ENCODE results near the gene TAF11L13.
"Not testable (repeated sequence)": the region's sequence is repeated elsewhere in the genome, so short reads cannot be mapped to it uniquely, and the experiment has no call there.

Gene TAF11L13

GRCh38 chr5:17631788-17632187 lies at the start of gene TAF11L13:
TAF11L13 (plus strand) TSS chr5:17632088.
- H3K4me3 ChIP-seq (ENCODE audit: low read depth, low read length); H3K9ac ChIP-seq: not testable (repeated sequence)

DNA sequence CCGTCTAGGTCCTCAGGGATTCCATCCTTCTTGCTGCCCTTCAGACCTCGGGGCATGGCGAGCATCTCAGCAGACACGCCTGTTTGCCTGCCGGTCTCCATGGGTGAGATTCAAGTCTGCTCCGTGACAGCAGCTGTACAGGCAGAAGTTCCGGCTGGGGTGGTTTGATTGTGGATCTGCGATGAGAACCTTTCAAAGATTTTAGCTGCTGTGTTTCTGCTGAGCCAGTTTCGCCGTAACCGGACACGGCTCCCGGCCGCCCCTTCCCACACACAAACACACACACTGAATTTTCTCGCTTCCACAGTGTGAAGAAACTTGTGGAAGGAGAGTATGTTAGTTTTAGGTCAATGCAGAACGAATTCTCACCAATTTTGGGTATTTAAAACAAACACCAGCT lies 46.2 kb upstream of the TAF11L13 start, which contains the start of gene TAF11L7:
Gene TAF11L7 (minus strand): TSS at position 101 of the 400 bp plus-strand sequence.
- H3K27me3 ChIP-seq (ENCODE audit: control insufficient read depth, insufficient read depth, low read length); H3K36me3 ChIP-seq (ENCODE audit: control insufficient read depth, insufficient read depth, low read length); H3K79me2 ChIP-seq; H3K9me3 ChIP-seq (ENCODE audit: control insufficient read depth, low read length); H3K4me3 ChIP-seq (ENCODE audit: low read depth, low read length); H2AFZ ChIP-seq; H3K4me2 ChIP-seq (ENCODE audit: low read length); H3K27ac ChIP-seq; H3K4me1 ChIP-seq; H3K9ac ChIP-seq: not testable (repeated sequence)

More at GRCh38 chr5:17631788-17632187, at the start of gene TAF11L13:
- H3K27ac ChIP-seq; H3K4me1 ChIP-seq; H3K79me2 ChIP-seq; H3K9me3 ChIP-seq (ENCODE audit: control insufficient read depth, low read length); H3K36me3 ChIP-seq (ENCODE audit: control insufficient read depth, insufficient read depth, low read length); H2AFZ ChIP-seq; H3K27me3 ChIP-seq (ENCODE audit: control insufficient read depth, insufficient read depth, low read length); H3K4me2 ChIP-seq (ENCODE audit: low read length): not testable (repeated sequence)

- H3K27me3 ChIP-seq (ENCODE audit: control insufficient read depth, insufficient read depth, low read length); H3K9ac ChIP-seq; H3K9me3 ChIP-seq (ENCODE audit: control insufficient read depth, low read length); H3K36me3 ChIP-seq (ENCODE audit: control insufficient read depth, insufficient read depth, low read length); H3K4me3 ChIP-seq (ENCODE audit: low read depth, low read length); H3K4me2 ChIP-seq (ENCODE audit: low read length); H3K79me2 ChIP-seq; H3K4me1 ChIP-seq; H2AFZ ChIP-seq; H3K27ac ChIP-seq: not testable (repeated sequence)
Observed at GRCh38 chr5:17590860-17591259, 41.0 kb upstream of the TAF11L13 start, which contains the start of gene TAF11L8. TAF11L8 (minus strand) TSS chr5:17590960.

DNA sequence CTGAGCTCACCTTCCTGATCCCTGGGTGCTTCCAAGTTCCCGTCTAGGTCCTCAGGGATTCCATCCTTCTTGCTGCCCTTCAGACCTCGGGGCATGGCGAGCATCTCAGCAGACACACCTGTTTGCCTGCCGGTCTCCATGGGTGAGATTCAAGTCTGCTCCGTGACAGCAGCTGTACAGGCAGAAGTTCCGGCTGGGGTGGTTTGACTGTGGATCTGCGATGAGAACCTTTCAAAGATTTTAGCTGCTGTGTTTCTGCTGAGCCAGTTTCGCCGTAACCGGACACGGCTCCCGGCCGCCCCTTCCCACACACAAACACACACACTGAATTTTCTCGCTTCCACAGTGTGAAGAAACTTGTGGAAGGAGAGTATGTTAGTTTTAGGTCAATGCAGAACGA lies 37.6 kb upstream of the TAF11L13 start, which contains the start of gene TAF11L9:
Gene TAF11L9 (minus strand): TSS at position 140 of the 400 bp plus-strand sequence.
- H3K79me2 ChIP-seq, H3K27ac ChIP-seq: not testable (repeated sequence)

DNA sequence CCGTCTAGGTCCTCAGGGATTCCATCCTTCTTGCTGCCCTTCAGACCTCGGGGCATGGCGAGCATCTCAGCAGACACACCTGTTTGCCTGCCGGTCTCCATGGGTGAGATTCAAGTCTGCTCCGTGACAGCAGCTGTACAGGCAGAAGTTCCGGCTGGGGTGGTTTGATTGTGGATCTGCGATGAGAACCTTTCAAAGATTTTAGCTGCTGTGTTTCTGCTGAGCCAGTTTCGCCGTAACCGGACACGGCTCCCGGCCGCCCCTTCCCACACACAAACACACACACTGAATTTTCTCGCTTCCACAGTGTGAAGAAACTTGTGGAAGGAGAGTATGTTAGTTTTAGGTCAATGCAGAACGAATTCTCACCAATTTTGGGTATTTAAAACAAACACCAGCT lies 34.2 kb upstream of the TAF11L13 start, which contains the start of gene TAF11L10:
Gene TAF11L10 (minus strand): TSS at position 101 of the 400 bp plus-strand sequence.
- H3K9me3 ChIP-seq (ENCODE audit: control insufficient read depth, low read length); H3K36me3 ChIP-seq (ENCODE audit: control insufficient read depth, insufficient read depth, low read length); H3K79me2 ChIP-seq; H3K4me3 ChIP-seq (ENCODE audit: low read depth, low read length); H3K27ac ChIP-seq; H3K4me2 ChIP-seq (ENCODE audit: low read length); H3K9ac ChIP-seq; H3K27me3 ChIP-seq (ENCODE audit: control insufficient read depth, insufficient read depth, low read length); H2AFZ ChIP-seq; H3K4me1 ChIP-seq: not testable (repeated sequence)

More for the DNA sequence above, 37.6 kb upstream of the TAF11L13 start, which contains the start of gene TAF11L9:
- H3K4me1 ChIP-seq; H3K27me3 ChIP-seq (ENCODE audit: control insufficient read depth, insufficient read depth, low read length); H3K9me3 ChIP-seq (ENCODE audit: control insufficient read depth, low read length); H3K9ac ChIP-seq; H3K36me3 ChIP-seq (ENCODE audit: control insufficient read depth, insufficient read depth, low read length); H3K4me2 ChIP-seq (ENCODE audit: low read length); H2AFZ ChIP-seq; H3K4me3 ChIP-seq (ENCODE audit: low read depth, low read length): not testable (repeated sequence)

DNA sequence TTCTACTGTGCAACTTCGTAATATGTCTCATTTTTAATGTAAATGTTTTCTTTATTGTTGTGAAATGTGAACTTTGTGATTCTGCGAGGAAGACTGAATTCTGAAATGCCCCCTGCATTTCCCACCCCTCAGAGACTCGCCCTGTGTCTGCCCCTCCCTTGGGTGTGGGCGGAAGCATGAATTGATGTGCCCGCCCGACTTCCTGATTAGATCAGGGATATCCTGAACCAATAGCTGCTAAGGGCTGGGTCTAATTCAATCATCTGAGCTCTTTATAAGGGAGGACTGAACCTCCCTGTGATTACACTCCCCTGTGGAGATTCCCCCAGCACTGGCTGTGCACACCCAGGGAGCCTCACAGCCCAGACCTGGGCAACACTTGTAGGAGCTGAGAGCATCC lies 28.0 kb upstream of the TAF11L13 start, which contains the start of gene TAF11L11:
Gene TAF11L11 (plus strand): TSS at position 304 of the 400 bp plus-strand sequence.
- not testable (repeated sequence) for H3K4me2 ChIP-seq (ENCODE audit: low read length); H3K4me3 ChIP-seq (ENCODE audit: low read depth, low read length); H3K36me3 ChIP-seq (ENCODE audit: control insufficient read depth, insufficient read depth, low read length); H3K9ac ChIP-seq; H3K4me1 ChIP-seq; H2AFZ ChIP-seq; H3K27me3 ChIP-seq (ENCODE audit: control insufficient read depth, insufficient read depth, low read length); H3K27ac ChIP-seq; H3K79me2 ChIP-seq; H3K9me3 ChIP-seq (ENCODE audit: control insufficient read depth, low read length)

GRCh38 chr5:17604951-17605350 lies 26.9 kb upstream of the TAF11L13 start:
- Histone ChIP-seq H3K79me2 (no peaks in the 10 kb centered on the region), H3K36me3 (ENCODE audit: control insufficient read depth, insufficient read depth, low read length) (no peaks in the 10 kb centered on the region), H3K4me3 (ENCODE audit: low read depth, low read length) (no peak overlapping the region), H3K9me3 (ENCODE audit: control insufficient read depth, low read length) (no peaks in the 10 kb centered on the region), H2AFZ (no peak overlapping the region), H3K4me1 (no peaks in the 10 kb centered on the region), H3K4me2 (ENCODE audit: low read length) (no peak overlapping the region), H3K27ac (no peak overlapping the region), H3K9ac (no peak overlapping the region), H3K27me3 (ENCODE audit: control insufficient read depth, insufficient read depth, low read length) (no peaks in the 10 kb centered on the region)
- TF ChIP-seq, protein P1, sequence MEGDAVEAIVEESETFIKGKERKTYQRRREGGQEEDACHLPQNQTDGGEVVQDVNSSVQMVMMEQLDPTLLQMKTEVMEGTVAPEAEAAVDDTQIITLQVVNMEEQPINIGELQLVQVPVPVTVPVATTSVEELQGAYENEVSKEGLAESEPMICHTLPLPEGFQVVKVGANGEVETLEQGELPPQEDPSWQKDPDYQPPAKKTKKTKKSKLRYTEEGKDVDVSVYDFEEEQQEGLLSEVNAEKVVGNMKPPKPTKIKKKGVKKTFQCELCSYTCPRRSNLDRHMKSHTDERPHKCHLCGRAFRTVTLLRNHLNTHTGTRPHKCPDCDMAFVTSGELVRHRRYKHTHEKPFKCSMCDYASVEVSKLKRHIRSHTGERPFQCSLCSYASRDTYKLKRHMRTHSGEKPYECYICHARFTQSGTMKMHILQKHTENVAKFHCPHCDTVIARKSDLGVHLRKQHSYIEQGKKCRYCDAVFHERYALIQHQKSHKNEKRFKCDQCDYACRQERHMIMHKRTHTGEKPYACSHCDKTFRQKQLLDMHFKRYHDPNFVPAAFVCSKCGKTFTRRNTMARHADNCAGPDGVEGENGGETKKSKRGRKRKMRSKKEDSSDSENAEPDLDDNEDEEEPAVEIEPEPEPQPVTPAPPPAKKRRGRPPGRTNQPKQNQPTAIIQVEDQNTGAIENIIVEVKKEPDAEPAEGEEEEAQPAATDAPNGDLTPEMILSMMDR (IDR thresholded peaks at IDR 0.05), result no peak

DNA sequence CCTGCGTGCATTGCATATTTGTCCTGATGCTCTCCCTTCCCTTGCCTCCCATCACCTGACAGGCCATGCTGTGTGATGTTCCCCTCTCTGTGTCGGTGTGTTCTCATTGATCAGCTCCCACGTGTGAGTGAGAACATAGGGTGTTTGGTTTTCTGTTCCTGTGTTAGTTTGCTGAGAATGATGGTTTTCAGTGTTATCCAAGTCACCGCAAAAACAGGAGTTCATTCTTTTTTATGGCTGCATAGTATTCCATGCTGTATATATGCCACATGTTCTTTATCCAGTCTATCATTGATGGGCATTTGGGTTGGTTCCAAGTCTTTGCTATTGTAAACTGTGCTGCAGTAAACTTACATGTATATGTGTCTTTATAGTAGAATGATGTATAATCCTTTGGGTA lies 24.4 kb upstream of the TAF11L13 start:
- H3K4me1 ChIP-seq; H3K9ac ChIP-seq; H3K27ac ChIP-seq; H3K27me3 ChIP-seq (ENCODE audit: control insufficient read depth, insufficient read depth, low read length); H3K36me3 ChIP-seq (ENCODE audit: control insufficient read depth, insufficient read depth, low read length); H2AFZ ChIP-seq; H3K4me2 ChIP-seq (ENCODE audit: low read length); H3K79me2 ChIP-seq; H3K4me3 ChIP-seq (ENCODE audit: low read depth, low read length); H3K9me3 ChIP-seq (ENCODE audit: control insufficient read depth, low read length): not testable (repeated sequence)

- H3K4me3 ChIP-seq (ENCODE audit: low read depth, low read length); H3K36me3 ChIP-seq (ENCODE audit: control insufficient read depth, insufficient read depth, low read length); H3K27me3 ChIP-seq (ENCODE audit: control insufficient read depth, insufficient read depth, low read length); H2AFZ ChIP-seq; H3K4me1 ChIP-seq; H3K27ac ChIP-seq; H3K4me2 ChIP-seq (ENCODE audit: low read length); H3K9me3 ChIP-seq (ENCODE audit: control insufficient read depth, low read length); H3K79me2 ChIP-seq; H3K9ac ChIP-seq: not testable (repeated sequence)
Observed at GRCh38 chr5:17610092-17610491, 21.8 kb upstream of the TAF11L13 start, which contains the start of gene TAF11L12. TAF11L12 (plus strand) TSS chr5:17610392.
